Nephron progenitor cell (in vitro differentiated cells): ENCODE results near the gene IGLL5.

ENCODE experiments used
- DNase-seq: peaks from one replicate; pipeline ENCODE4 v3.0.0; 2021
- H3K27ac Mint-ChIP-seq: 2 replicates; pipeline ENCODE4 v1.8.0; 2021; ENCODE audit warnings: mild to moderate bottlenecking, moderate library complexity, mixed read lengths
- H3K27me3 Mint-ChIP-seq: 2 replicates; pipeline ENCODE4 v1.8.0; 2021; ENCODE audit warnings: mild to moderate bottlenecking, low read depth, mixed read lengths; ENCODE audit not compliant: poor library complexity
- H3K36me3 Mint-ChIP-seq: 2 replicates; pipeline ENCODE4 v1.8.0; 2021; ENCODE audit warnings: low read depth, mixed read lengths
- H3K4me1 Mint-ChIP-seq: 2 replicates; pipeline ENCODE4 v1.8.0; 2021; ENCODE audit warnings: mixed read lengths
- H3K4me3 Mint-ChIP-seq: 2 replicates; pipeline ENCODE4 v1.8.0; 2021; ENCODE audit warnings: mild to moderate bottlenecking, moderate library complexity, mixed read lengths
- H3K9me3 Mint-ChIP-seq: 2 replicates; pipeline ENCODE4 v1.8.0; 2021; ENCODE audit warnings: mild to moderate bottlenecking, moderate library complexity, mixed read lengths
- TF ChIP-seq, protein P1 (sequence below): fragments of 200-600 bp; sonication (generic); IDR thresholded peaks from 2 replicates; pipeline ENCODE4 v1.5.0; 2021; ENCODE audit warnings: antibody characterized with exemption

IGLL5 gene

DNA sequence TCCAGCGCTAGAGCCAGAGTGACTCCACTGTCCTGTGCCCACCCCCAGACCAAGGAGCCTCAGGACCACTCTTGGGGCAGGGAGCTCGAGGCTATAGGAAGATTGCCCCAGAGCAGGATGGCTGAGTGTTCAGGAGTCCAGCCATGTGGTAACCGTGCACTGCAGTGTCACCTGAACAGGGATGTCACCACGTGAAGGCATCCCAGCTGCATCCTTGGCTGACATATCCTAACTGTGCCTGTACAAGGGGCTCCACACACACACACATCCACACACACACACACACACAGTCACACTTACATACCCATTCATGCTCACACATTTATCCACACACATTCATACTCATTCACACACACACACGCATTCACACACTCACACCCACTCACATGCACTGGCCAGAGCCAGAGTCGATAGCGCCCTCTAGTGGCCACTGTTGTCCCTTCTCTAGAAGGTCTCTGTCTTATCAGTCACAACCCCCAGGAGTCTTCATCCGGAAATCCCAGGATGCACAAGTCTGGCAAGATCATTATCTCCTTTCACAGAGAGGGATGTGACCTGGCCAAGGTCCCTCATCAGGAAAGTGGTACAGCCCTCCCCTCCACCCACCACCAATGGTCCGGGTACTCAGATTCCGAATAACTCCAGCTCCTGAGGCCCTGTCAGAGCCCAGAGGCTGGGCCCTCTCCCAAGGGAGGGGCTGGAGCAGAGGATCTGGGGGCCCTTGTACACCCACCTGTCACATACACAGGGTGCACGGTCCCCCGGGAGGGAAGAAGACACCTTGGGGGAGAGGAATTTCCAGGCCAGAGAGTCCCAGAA is 55.1 kb downstream of the IGLL5 start:
- H3K4me1 Mint-ChIP-seq, result peaks cover 10% of the 10 kb centered on the region
- DNase-seq, result peak; percentile 88
- H3K27me3 Mint-ChIP-seq, result peaks cover 27% of the 10 kb centered on the region
- H3K36me3 Mint-ChIP-seq, result no peaks in the 10 kb centered on the region
- H3K27ac Mint-ChIP-seq, result peak overlapping the region; percentile 0
- TF ChIP-seq, protein P1, sequence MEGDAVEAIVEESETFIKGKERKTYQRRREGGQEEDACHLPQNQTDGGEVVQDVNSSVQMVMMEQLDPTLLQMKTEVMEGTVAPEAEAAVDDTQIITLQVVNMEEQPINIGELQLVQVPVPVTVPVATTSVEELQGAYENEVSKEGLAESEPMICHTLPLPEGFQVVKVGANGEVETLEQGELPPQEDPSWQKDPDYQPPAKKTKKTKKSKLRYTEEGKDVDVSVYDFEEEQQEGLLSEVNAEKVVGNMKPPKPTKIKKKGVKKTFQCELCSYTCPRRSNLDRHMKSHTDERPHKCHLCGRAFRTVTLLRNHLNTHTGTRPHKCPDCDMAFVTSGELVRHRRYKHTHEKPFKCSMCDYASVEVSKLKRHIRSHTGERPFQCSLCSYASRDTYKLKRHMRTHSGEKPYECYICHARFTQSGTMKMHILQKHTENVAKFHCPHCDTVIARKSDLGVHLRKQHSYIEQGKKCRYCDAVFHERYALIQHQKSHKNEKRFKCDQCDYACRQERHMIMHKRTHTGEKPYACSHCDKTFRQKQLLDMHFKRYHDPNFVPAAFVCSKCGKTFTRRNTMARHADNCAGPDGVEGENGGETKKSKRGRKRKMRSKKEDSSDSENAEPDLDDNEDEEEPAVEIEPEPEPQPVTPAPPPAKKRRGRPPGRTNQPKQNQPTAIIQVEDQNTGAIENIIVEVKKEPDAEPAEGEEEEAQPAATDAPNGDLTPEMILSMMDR, result peak; percentile 82
- H3K4me3 Mint-ChIP-seq, result no peak overlapping the region
- H3K9me3 Mint-ChIP-seq, result no peaks in the 10 kb centered on the region

DNA sequence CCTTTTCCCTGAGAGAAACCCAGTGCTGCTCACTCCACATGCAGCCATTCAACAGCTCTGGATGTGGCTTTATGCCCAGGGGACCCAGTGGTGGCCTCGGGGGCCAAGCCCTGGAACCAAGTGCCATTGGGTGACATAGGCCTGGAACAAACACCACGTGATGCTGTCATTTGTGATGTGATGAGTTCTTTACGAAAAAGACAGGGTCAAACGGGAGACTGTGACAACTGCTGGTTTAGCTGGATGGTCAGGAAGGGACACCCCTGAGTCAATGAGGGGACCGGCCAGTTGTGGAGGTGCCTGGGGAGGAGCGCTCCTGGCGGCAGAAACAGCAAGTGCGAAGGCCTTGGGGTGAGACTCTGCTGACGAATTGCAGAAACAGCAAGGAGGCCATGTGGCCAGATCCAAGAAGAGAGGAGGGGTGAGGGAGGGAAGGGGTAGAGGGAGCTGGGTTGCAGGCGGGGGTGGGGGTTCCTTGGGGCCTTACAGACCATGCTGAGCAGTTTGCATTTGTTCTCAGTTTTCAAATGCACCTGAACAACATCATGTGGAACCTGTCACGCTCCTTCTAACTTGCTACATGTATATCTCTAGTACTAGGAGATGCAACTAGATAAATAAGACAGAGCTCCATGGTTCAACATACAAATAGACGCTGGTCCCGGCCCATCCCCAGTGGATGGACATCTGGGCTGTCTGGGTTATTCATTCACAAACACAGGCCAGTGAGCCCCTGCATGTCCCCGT is 56.1 kb downstream of the IGLL5 start:
- TF ChIP-seq, protein P1, result no peak
- no peak overlapping the region for H3K27ac Mint-ChIP-seq
- H3K4me1 Mint-ChIP-seq, result peaks cover 10% of the 10 kb centered on the region
- no peak overlapping the region for H3K4me3 Mint-ChIP-seq
- no peaks in the 10 kb centered on the region for H3K36me3 Mint-ChIP-seq
- no peaks in the 10 kb centered on the region for H3K9me3 Mint-ChIP-seq
- no peak for DNase-seq
- H3K27me3 Mint-ChIP-seq, result peaks cover 21% of the 10 kb centered on the region

DNA sequence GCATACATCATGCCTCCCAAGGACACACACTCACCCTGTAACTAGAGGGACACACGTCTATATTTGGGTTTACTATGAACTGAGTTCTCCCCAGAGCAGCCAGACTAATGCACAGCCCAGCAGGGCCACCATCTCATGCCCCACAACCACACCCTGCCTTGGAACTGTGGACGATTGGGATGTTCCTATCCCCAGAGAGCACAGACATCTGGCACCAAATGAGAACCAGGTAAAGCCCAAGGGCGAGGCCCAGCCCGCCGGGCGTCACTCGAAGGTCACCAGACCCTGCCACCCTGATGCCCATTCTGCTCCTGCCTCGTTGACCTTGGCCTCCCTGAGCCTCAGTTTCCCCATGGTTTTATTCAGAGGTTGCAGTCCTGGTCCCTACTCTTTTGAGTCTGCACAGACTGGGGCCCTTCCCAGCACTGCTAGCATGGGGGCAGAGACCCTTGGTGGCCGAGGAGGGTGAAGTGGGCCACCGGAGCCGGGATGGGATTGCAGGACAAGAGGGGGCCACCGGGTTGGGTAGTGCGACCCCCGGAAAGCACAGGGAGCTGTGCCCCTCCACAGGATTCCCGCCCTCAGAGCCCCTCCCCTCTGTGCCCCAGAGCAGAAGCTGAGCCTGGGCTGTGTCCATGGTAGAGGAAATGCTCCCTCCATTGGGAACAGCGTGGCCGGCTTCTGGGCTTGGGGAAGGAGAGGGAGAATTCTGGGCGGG is 56.8 kb downstream of the IGLL5 start:
- H3K36me3 Mint-ChIP-seq, result no peaks in the 10 kb centered on the region
- peaks cover 10% of the 10 kb centered on the region for H3K4me1 Mint-ChIP-seq
- no peak overlapping the region for H3K27ac Mint-ChIP-seq
- no peak for DNase-seq
- H3K4me3 Mint-ChIP-seq, result no peak overlapping the region
- H3K27me3 Mint-ChIP-seq, result peaks cover 21% of the 10 kb centered on the region
- no peaks in the 10 kb centered on the region for H3K9me3 Mint-ChIP-seq
- TF ChIP-seq, protein P1, result no peak

DNA sequence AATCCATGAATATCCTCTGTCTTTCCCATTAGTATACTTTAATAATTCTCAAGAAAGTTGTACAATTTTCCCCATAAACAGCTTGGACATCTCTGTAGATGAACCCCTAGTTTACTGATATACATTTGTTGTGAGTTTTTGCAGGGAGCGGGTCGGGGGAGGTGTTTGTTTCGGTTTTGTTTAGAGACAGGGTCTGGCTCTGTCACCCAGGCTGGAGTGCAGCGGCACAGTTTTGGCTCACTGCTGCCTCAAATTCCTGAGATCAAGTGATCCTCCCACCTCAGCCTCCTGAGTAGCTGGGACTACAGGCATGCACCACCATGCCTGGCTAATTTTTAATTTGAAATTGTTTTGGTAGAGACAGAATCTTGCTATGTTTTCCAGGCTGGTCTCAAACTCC is 57.6 kb downstream of the IGLL5 start:
- H3K4me1 Mint-ChIP-seq, result peaks cover 10% of the 10 kb centered on the region
- no peak overlapping the region for H3K4me3 Mint-ChIP-seq
- H3K27me3 Mint-ChIP-seq, result peaks cover 26% of the 10 kb centered on the region
- H3K36me3 Mint-ChIP-seq, result no peaks in the 10 kb centered on the region
- no peak for DNase-seq
- H3K27ac Mint-ChIP-seq, result no peak overlapping the region
- TF ChIP-seq, protein P1, result no peak
- H3K9me3 Mint-ChIP-seq, result no peaks in the 10 kb centered on the region
